ENCODE results near the gene GIT2. TPM values are rescaled to one million over a fixed set of nuclear protein-coding genes. Genes with fewer than 3 reads are reported as not detected.

Gene GIT2
- total RNA-seq, 1 experiment from 2014 or later = 21.7 TPM

DNA sequence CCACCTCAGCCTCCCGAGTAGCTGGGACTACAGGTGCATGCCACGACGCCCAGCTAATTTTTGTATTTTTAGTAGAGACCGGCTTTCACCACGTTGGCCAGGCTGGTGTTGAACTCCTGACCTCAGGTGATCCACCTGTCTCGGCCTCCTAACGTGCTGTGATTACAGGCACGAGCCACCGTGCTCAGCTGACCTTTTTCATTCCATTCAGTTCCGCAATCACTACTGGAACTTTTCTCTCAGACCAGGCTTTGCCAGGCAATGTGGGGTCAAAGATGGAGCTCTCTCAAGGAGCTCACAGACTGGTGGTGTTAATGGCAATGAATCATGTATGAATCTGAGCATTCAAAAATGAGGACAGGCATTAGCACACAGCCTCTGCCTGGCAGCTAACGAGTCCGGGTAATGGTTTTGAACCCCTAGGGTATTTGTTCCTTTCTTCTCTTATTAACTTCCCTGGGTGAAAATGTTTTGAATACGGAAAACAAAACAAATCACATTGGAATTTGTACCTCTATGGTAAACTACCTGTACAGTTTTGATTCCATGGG lies 105.5 kb downstream of the GIT2 start:
- CTCF ChIA-PET = interaction anchor here (1.1 to 1.2 kb wide), 2 partner anchors 10 to 20 kb away, joined by 7 to 8 read pairs; no protein-coding TSS in a partner anchor
- no peak overlapping the region for H3K4me3 Mint-ChIP-seq
- POLR2A ChIA-PET = no interaction called here
- H3K9me3 Mint-ChIP-seq = no peaks in the 10 kb centered on the region
- H3K27ac Mint-ChIP-seq = no peak overlapping the region
- peaks cover 95% of the 10 kb centered on the region for H3K27me3 Mint-ChIP-seq (ENCODE audit: low read depth)
- TF ChIP-seq ZBTB21 (CRISPR knock-in tag; IDR thresholded peaks at IDR 0.05; ENCODE audit: borderline replicate concordance) (no peak), ZNF416 (CRISPR knock-in tag; IDR thresholded peaks at IDR 0.05) (no peak), MXD4 (CRISPR knock-in tag; IDR thresholded peaks at IDR 0.05; ENCODE audit: borderline replicate concordance) (no peak), IRF2 (CRISPR knock-in tag; IDR thresholded peaks at IDR 0.05; ENCODE audit: borderline replicate concordance, low read depth) (no peak), ZNF423 (CRISPR knock-in tag; IDR thresholded peaks at IDR 0.05) (no peak), HMGXB4 (CRISPR knock-in tag; IDR thresholded peaks at IDR 0.05) (no peak), HMGA2 (CRISPR knock-in tag; IDR thresholded peaks at IDR 0.05) (no peak), ELF4 (CRISPR knock-in tag; IDR thresholded peaks at IDR 0.05; ENCODE audit: low read depth) (no peak), NR1H2 (CRISPR knock-in tag; IDR thresholded peaks at IDR 0.05) (no peak), TCF7 (CRISPR knock-in tag; IDR thresholded peaks at IDR 0.05; ENCODE audit: low read depth) (no peak), CREB1 (CRISPR knock-in tag; IDR thresholded peaks at IDR 0.05) (no peak), STAT6 (CRISPR knock-in tag; conservative IDR thresholded peaks at IDR 0.05; ENCODE audit: low read depth) (no peak), OVOL2 (CRISPR knock-in tag; IDR thresholded peaks at IDR 0.05; ENCODE audit: borderline replicate concordance) (no peak), ZBTB43 (CRISPR knock-in tag; IDR thresholded peaks at IDR 0.05) (no peak), E2F4 (CRISPR knock-in tag; IDR thresholded peaks at IDR 0.05; ENCODE audit: borderline replicate concordance, low read depth) (no peak), ZNF317 (CRISPR knock-in tag; IDR thresholded peaks at IDR 0.05; ENCODE audit: borderline replicate concordance, low read depth) (no peak), ZMAT4 (CRISPR knock-in tag; IDR thresholded peaks at IDR 0.05) (no peak)
- TF ChIP-seq, protein P1, sequence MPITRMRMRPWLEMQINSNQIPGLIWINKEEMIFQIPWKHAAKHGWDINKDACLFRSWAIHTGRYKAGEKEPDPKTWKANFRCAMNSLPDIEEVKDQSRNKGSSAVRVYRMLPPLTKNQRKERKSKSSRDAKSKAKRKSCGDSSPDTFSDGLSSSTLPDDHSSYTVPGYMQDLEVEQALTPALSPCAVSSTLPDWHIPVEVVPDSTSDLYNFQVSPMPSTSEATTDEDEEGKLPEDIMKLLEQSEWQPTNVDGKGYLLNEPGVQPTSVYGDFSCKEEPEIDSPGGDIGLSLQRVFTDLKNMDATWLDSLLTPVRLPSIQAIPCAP (CRISPR knock-in tag; IDR thresholded peaks at IDR 0.05) = no peak
- TF ChIP-seq, protein P2, sequence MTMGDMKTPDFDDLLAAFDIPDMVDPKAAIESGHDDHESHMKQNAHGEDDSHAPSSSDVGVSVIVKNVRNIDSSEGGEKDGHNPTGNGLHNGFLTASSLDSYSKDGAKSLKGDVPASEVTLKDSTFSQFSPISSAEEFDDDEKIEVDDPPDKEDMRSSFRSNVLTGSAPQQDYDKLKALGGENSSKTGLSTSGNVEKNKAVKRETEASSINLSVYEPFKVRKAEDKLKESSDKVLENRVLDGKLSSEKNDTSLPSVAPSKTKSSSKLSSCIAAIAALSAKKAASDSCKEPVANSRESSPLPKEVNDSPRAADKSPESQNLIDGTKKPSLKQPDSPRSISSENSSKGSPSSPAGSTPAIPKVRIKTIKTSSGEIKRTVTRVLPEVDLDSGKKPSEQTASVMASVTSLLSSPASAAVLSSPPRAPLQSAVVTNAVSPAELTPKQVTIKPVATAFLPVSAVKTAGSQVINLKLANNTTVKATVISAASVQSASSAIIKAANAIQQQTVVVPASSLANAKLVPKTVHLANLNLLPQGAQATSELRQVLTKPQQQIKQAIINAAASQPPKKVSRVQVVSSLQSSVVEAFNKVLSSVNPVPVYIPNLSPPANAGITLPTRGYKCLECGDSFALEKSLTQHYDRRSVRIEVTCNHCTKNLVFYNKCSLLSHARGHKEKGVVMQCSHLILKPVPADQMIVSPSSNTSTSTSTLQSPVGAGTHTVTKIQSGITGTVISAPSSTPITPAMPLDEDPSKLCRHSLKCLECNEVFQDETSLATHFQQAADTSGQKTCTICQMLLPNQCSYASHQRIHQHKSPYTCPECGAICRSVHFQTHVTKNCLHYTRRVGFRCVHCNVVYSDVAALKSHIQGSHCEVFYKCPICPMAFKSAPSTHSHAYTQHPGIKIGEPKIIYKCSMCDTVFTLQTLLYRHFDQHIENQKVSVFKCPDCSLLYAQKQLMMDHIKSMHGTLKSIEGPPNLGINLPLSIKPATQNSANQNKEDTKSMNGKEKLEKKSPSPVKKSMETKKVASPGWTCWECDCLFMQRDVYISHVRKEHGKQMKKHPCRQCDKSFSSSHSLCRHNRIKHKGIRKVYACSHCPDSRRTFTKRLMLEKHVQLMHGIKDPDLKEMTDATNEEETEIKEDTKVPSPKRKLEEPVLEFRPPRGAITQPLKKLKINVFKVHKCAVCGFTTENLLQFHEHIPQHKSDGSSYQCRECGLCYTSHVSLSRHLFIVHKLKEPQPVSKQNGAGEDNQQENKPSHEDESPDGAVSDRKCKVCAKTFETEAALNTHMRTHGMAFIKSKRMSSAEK (CRISPR knock-in tag; IDR thresholded peaks at IDR 0.05; ENCODE audit: borderline replicate concordance) = no peak
- TF ChIP-seq, protein P3, sequence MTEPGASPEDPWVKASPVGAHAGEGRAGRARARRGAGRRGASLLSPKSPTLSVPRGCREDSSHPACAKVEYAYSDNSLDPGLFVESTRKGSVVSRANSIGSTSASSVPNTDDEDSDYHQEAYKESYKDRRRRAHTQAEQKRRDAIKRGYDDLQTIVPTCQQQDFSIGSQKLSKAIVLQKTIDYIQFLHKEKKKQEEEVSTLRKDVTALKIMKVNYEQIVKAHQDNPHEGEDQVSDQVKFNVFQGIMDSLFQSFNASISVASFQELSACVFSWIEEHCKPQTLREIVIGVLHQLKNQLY (CRISPR knock-in tag; IDR thresholded peaks at IDR 0.05) = no peak
- ATAC-seq (no peak), DNase-seq (ENCODE audit: low spot score) (no peak)
- H3K4me1 Mint-ChIP-seq = peaks cover 6% of the 10 kb centered on the region
- no peaks in the 10 kb centered on the region for H3K36me3 Mint-ChIP-seq

All from WTC11 (cell line).